RWPE1 (cell line): ENCODE data around the gene PMP22.
"Not testable (repeated sequence)": the region's sequence is repeated elsewhere in the genome, so short reads cannot be mapped to it uniquely, and the experiment has no call there.

Experiments
- CTCF ChIA-PET: fragments of 350-600 bp; sonication (Branson Sonifier 250); formaldehyde crosslinking; extraction: SDS; loops from one replicate; lab custom pipeline; 2021; lab: Yijun Ruan, JAX
- POLR2A ChIA-PET: fragments of 400-600 bp; formaldehyde crosslinking; extraction: SDS; loops from one replicate; lab custom pipeline; 2020; ENCODE audit warnings: antibody characterized with exemption; ENCODE audit not compliant: low non-redundant PET; lab: Yijun Ruan, JAX
- DNase-seq: peaks from one replicate; pipeline ENCODE4 v3.0.0; 2012; ENCODE audit warnings: low spot score
- H3K27ac ChIP-seq: fragments of 450-650 bp; 2 replicates; pipeline ENCODE4 v1.5.1; 2017
- TF ChIP-seq, protein P1 (sequence below): fragments of 450-650 bp; conservative IDR thresholded peaks from 2 replicates; pipeline ENCODE4 v1.5.1; 2017; ENCODE audit warnings: low read depth, mild to moderate bottlenecking

Gene PMP22

GRCh38 chr17:15232517-15232915, 32.6 kb downstream of the PMP22 start:
- H3K27ac ChIP-seq: no peak overlapping the region
- ChIA-PET CTCF (interaction anchor here (0.6 kb wide), 1 partner anchor 187 kb away, joined by 4 read pairs; no protein-coding TSS in a partner anchor), POLR2A (no interaction called here)
- TF ChIP-seq, protein P1, sequence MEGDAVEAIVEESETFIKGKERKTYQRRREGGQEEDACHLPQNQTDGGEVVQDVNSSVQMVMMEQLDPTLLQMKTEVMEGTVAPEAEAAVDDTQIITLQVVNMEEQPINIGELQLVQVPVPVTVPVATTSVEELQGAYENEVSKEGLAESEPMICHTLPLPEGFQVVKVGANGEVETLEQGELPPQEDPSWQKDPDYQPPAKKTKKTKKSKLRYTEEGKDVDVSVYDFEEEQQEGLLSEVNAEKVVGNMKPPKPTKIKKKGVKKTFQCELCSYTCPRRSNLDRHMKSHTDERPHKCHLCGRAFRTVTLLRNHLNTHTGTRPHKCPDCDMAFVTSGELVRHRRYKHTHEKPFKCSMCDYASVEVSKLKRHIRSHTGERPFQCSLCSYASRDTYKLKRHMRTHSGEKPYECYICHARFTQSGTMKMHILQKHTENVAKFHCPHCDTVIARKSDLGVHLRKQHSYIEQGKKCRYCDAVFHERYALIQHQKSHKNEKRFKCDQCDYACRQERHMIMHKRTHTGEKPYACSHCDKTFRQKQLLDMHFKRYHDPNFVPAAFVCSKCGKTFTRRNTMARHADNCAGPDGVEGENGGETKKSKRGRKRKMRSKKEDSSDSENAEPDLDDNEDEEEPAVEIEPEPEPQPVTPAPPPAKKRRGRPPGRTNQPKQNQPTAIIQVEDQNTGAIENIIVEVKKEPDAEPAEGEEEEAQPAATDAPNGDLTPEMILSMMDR: no peak
- DNase-seq: no peak

GRCh38 chr17:15231851-15232516, 33.1 kb downstream of the PMP22 start:
- POLR2A ChIA-PET: no interaction called here
- no peak for DNase-seq
- CTCF ChIA-PET: interaction anchor here (0.6 kb wide), 1 partner anchor 187 kb away, joined by 4 read pairs; no protein-coding TSS in a partner anchor
- H3K27ac ChIP-seq: no peak overlapping the region
- TF ChIP-seq, protein P1: no peak

GRCh38 chr17:15230866-15231265, 34.3 kb downstream of the PMP22 start:
- ChIA-PET POLR2A (no interaction called here), CTCF (no interaction called here)
- H3K27ac ChIP-seq: no peak overlapping the region
- DNase-seq: no peak
- TF ChIP-seq, protein P1: no peak

GRCh38 chr17:15221827-15222226, 43.3 kb downstream of the PMP22 start:
- POLR2A ChIA-PET, DNase-seq, H3K27ac ChIP-seq, CTCF ChIA-PET: not testable (repeated sequence)

- DNase-seq: no peak
- TF ChIP-seq, protein P1: no peak
- ChIA-PET POLR2A (no interaction called here), CTCF (no interaction called here)
- H3K27ac ChIP-seq: no peak overlapping the region
These were observed 44.3 kb downstream of the PMP22 start for GRCh38 chr17:15220785-15221184.

- TF ChIP-seq, protein P1: no peak
- no peak overlapping the region for H3K27ac ChIP-seq
- DNase-seq: no peak
- ChIA-PET POLR2A (no interaction called here), CTCF (interaction anchor here (0.7 kb wide), 1 partner anchor 183 kb away, joined by 3 read pairs; no protein-coding TSS in a partner anchor)
These were observed 48.6 kb downstream of the PMP22 start for GRCh38 chr17:15216481-15216880.

GRCh38 chr17:15213381-15214087, 51.6 kb downstream of the PMP22 start:
- no peak for DNase-seq
- no peak overlapping the region for H3K27ac ChIP-seq
- ChIA-PET POLR2A (no interaction called here), CTCF (interaction anchor here (0.7 to 1.0 kb wide), 2 partner anchors 289 to 1702 kb away, joined by 3 to 5 read pairs; no protein-coding TSS in a partner anchor)
- TF ChIP-seq, protein P1: no peak
